ENCODE measurements around the gene LRRC49. TPM values are rescaled to one million over a fixed set of nuclear protein-coding genes. Genes with fewer than 3 reads are reported as not detected.

LRRC49 gene
- total and polyA plus RNA-seq, 2 of the 13 experiments (the other 11 are each of a cell fraction or from before 2014, with no cell fraction given): 0.57 to 1.00 TPM

DNA sequence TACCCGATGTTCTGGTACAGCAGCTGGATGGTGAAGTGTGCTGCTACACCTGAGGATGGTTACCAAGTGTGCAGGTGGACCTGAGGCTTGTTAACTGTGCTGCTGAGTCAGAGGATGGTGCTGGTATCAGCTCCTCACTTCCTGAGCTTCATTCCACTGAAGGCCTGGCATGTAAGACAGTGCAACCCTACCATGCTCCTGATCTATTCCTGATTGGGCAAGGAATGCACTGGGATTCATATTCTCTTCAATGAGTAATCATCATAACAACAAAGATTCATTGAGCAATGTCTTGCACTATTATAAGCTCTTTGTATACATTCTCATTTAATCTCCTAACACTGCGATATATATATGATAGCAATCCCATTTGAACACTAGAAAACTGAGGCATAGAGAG lies 159.7 kb downstream of the LRRC49 start:
- ATAC-seq (no peak), DNase-seq (ENCODE audit: low spot score) (no peak), FAIRE-seq (no peak)
- H3K27ac ChIP-seq (ENCODE audit: extremely low read length, insufficient read depth, low read length): no peak overlapping the region
- H3K9ac ChIP-seq (ENCODE audit: insufficient read depth, low read depth, low read length): no peak overlapping the region
- H3K36me3 ChIP-seq (replicated peaks in 1 of 2; ENCODE audit: control insufficient read depth in 1 of 2, insufficient read depth in 2 of 2, low read length in 2 of 2): no peaks in the 10 kb centered on the region
- H3K79me2 ChIP-seq (ENCODE audit: insufficient read depth, low read length): no peaks in the 10 kb centered on the region
- no peaks in the 10 kb centered on the region for H3K4me1 ChIP-seq (ENCODE audit: insufficient read depth, low read length)
- POLR2A ChIA-PET: no interaction called here
- no peaks in the 10 kb centered on the region for H4K20me1 ChIP-seq (ENCODE audit: insufficient read depth, low read length)
- 46% methylated on average over 2 of the region's 2 CpGs for whole genome bisulfite sequencing (ENCODE audit: low lambda C conversion rate)
- H3K4me2 ChIP-seq (ENCODE audit: low read depth, low read length): no peak overlapping the region
- in situ Hi-C loops (cut with HindIII; ENCODE audit: extremely low pct_ligation_motif_present, low pct_unique_long_range_greater_than_20kb): no loop called here
- H3K9me3 ChIP-seq (ENCODE audit: low read length): no peaks in the 10 kb centered on the region
- CTCF ChIA-PET (ENCODE audit: low intra/inter-chr PET ratio, low total read pairs): no interaction called here
- no peak for TF ChIP-seq ZNF552 (CRISPR knock-in tag; IDR thresholded peaks at IDR 0.05; ENCODE audit: borderline replicate concordance)
- no peak overlapping the region for H2AFZ ChIP-seq (ENCODE audit: low read length)
- intact Hi-C loops (cut with micrococcal nuclease; ENCODE audit: unreplicated experiment): no loop called here
- H3K27me3 ChIP-seq (ENCODE audit: control insufficient read depth in 1 of 2, insufficient read depth in 2 of 2, low read length in 2 of 2): no peaks in the 10 kb centered on the region
- H3K4me3 ChIP-seq (replicated peaks in 1 of 3; ENCODE audit: insufficient read depth in 1 of 3, low read depth in 2 of 3, low read length in 3 of 3): no peak overlapping the region
- no TSS peak for BruUV-seq (replicated peaks)

DNA sequence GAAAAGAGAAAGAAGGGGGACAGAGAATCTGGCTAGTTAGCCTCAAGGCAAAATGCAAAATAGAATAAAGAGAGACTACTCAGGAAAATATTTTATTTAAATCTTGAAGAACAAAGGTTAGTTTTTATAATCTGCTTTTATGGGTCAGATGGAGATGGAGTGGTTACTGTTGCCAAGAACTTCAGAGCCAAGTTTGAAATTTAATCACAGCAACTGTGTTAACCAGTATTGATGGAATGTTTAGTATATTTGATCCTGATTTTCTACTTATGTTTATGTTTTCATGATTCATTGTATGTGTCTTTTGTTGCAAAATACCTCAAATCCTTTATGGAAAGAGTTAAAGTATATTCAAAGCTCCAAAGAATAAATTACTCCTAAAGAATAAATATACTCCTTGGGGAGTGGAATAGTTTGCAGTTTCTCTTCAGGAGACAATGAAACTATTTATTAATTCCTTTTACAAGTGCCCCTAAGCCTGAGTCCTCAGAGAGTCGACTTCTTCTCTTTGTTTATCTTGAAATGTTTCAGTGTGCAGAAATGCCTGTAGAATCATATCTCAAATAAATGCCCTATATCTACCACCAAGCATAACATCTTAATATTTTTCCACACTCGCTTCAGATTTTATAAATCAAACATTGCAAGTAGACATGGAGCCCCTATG lies 161.8 kb downstream of the LRRC49 start:
- no peaks in the 10 kb centered on the region for H3K9me3 ChIP-seq (ENCODE audit: low read length)
- in situ Hi-C loops (cut with HindIII; ENCODE audit: extremely low pct_ligation_motif_present, low pct_unique_long_range_greater_than_20kb): no loop called here
- H3K4me2 ChIP-seq (ENCODE audit: low read depth, low read length): no peak overlapping the region
- H3K4me3 ChIP-seq (replicated peaks in 1 of 3; ENCODE audit: insufficient read depth in 1 of 3, low read depth in 2 of 3, low read length in 3 of 3): no peak overlapping the region
- no peaks in the 10 kb centered on the region for H4K20me1 ChIP-seq (ENCODE audit: insufficient read depth, low read length)
- no peaks in the 10 kb centered on the region for H3K79me2 ChIP-seq (ENCODE audit: insufficient read depth, low read length)
- BruUV-seq (replicated peaks): no TSS peak
- H3K4me1 ChIP-seq (ENCODE audit: insufficient read depth, low read length): no peaks in the 10 kb centered on the region
- no peak for DNase-seq (ENCODE audit: low spot score)
- H2AFZ ChIP-seq (ENCODE audit: low read length): no peak overlapping the region
- no peaks in the 10 kb centered on the region for H3K36me3 ChIP-seq (replicated peaks in 1 of 2; ENCODE audit: control insufficient read depth in 1 of 2, insufficient read depth in 2 of 2, low read length in 2 of 2)
- intact Hi-C loops (cut with micrococcal nuclease; ENCODE audit: unreplicated experiment): no loop called here
- FAIRE-seq: no peak
- ChIA-PET POLR2A (no interaction called here), CTCF (ENCODE audit: low intra/inter-chr PET ratio, low total read pairs) (no interaction called here)
- WGBS (ENCODE audit: low lambda C conversion rate): 9% methylated on average over 2 of the region's 2 CpGs
- ATAC-seq: no peak
- H3K9ac ChIP-seq (ENCODE audit: insufficient read depth, low read depth, low read length): no peak overlapping the region
- no peak overlapping the region for H3K27ac ChIP-seq (ENCODE audit: extremely low read length, insufficient read depth, low read length)
- H3K27me3 ChIP-seq (ENCODE audit: control insufficient read depth in 1 of 2, insufficient read depth in 2 of 2, low read length in 2 of 2): no peaks in the 10 kb centered on the region
- TF ChIP-seq PCBP1 (IDR thresholded peaks at IDR 0.05; ENCODE audit: borderline replicate concordance, low read depth, low read length) (no peak), JUNB (CRISPR knock-in tag; IDR thresholded peaks at IDR 0.05; ENCODE audit: borderline replicate concordance) (no peak), HNF4G (IDR thresholded peaks at IDR 0.05; ENCODE audit: borderline replicate concordance, low read depth, low read length) (no peak), HNF4G (CRISPR knock-in tag; IDR thresholded peaks at IDR 0.05; ENCODE audit: borderline replicate concordance, low read depth) (no peak), NONO (IDR thresholded peaks at IDR 0.05) (no peak), NONO (CRISPR knock-in tag; conservative IDR thresholded peaks at IDR 0.05) (no peak), ZNF296 (CRISPR knock-in tag; conservative IDR thresholded peaks at IDR 0.05) (no peak), SRSF9 (IDR thresholded peaks at IDR 0.05; ENCODE audit: borderline replicate concordance, insufficient read depth, low read depth, low read length, poor library complexity, severe bottlenecking) (no peak), KDM6A (CRISPR knock-in tag; IDR thresholded peaks at IDR 0.05; ENCODE audit: low read depth) (no peak), CBFB (CRISPR knock-in tag; IDR thresholded peaks at IDR 0.05) (no peak), ZNF121 (CRISPR knock-in tag; IDR thresholded peaks at IDR 0.05) (no peak), KDM2A (CRISPR knock-in tag; IDR thresholded peaks at IDR 0.05; ENCODE audit: borderline replicate concordance, low read depth) (no peak), TRIM24 (CRISPR knock-in tag; IDR thresholded peaks at IDR 0.05) (no peak), ZNF451 (CRISPR knock-in tag; IDR thresholded peaks at IDR 0.05) (no peak)
- TF ChIP-seq, protein P1, sequence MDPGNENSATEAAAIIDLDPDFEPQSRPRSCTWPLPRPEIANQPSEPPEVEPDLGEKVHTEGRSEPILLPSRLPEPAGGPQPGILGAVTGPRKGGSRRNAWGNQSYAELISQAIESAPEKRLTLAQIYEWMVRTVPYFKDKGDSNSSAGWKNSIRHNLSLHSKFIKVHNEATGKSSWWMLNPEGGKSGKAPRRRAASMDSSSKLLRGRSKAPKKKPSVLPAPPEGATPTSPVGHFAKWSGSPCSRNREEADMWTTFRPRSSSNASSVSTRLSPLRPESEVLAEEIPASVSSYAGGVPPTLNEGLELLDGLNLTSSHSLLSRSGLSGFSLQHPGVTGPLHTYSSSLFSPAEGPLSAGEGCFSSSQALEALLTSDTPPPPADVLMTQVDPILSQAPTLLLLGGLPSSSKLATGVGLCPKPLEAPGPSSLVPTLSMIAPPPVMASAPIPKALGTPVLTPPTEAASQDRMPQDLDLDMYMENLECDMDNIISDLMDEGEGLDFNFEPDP (CRISPR knock-in tag; conservative IDR thresholded peaks at IDR 0.05): no peak
- TF ChIP-seq, protein P2, sequence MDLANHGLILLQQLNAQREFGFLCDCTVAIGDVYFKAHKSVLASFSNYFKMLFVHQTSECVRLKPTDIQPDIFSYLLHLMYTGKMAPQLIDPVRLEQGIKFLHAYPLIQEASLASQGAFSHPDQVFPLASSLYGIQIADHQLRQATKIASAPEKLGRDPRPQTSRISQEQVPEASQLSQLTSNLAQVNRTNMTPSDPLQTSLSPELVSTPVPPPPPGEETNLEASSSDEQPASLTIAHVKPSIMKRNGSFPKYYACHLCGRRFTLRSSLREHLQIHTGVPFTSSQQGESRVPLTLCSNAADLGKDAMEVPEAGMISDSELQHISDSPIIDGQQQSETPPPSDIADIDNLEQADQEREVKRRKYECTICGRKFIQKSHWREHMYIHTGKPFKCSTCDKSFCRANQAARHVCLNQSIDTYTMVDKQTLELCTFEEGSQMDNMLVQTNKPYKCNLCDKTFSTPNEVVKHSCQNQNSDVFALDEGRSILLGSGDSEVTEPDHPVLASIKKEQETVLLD (CRISPR knock-in tag; IDR thresholded peaks at IDR 0.05; ENCODE audit: low read depth): no peak

Data from HepG2 (cell line).